Measurements from ENCODE around the gene KDM4B. TPM values are rescaled to one million over a fixed set of nuclear protein-coding genes. Genes with fewer than 3 reads are reported as not detected.

Gene KDM4B
- total and polyA plus RNA-seq, 2 donors (not counting 1 experiment from before 2014, with no cell fraction given), result 75.5 to 205 TPM

GRCh38 chr19:5131506-5132205 lies 162.7 kb downstream of the KDM4B start:
- CTCF ChIA-PET, result interaction anchor here (0.7 to 2.6 kb wide), 16 partner anchors 7 to 163 kb away, joined by 3 to 11 read pairs (median 4); partner anchors contain the start of gene KDM4B
- peaks cover 0 to 45% of the 10 kb centered on the region in 2 experiments for H3K36me3 ChIP-seq (replicated peaks in 1 of 2; ENCODE audit: control extremely low read depth in 1 of 2, control insufficient read depth in 1 of 2, extremely low read depth in 1 of 2, insufficient read depth in 2 of 2, low read length in 1 of 2)
- intact Hi-C loops (cut with micrococcal nuclease), result loop anchor here (2.0 to 10.0 kb wide), 3 partner anchors 79 to 493 kb away; partner anchors contain the start of genes SAFB and SAFB2
- TF ChIP-seq EZH2 (IDR thresholded peaks at IDR 0.05; ENCODE audit: borderline replicate concordance, insufficient read depth, low read depth, low read length, poor library complexity, severe bottlenecking) (no peak), CTCF (IDR thresholded peaks at IDR 0.05) (no peak)
- H2AFZ ChIP-seq (ENCODE audit: insufficient read depth, low read depth, low read length, poor library complexity, severe bottlenecking), result no peak overlapping the region
- H3K9ac ChIP-seq (ENCODE audit: low read length), result peak overlapping the region; percentile 90
- peaks cover 61% of the 10 kb centered on the region for H3K79me2 ChIP-seq (ENCODE audit: control insufficient read depth, insufficient read depth, low read length)
- Mint-ChIP-seq H3K9me3 (ENCODE audit: insufficient read depth) (no peaks in the 10 kb centered on the region), H3K27me3 (no peaks in the 10 kb centered on the region), H3K4me3 (peak overlapping the region; percentile 95), H3K4me1 (peaks cover 83% of the 10 kb centered on the region), H3K27ac (peak overlapping the region; percentile 97)
- 10% methylated on average over 20 of the region's 25 CpGs for WGBS (ENCODE audit: insufficient coverage)
- peaks cover 50% of the 10 kb centered on the region for H4K20me1 ChIP-seq (ENCODE audit: control insufficient read depth, insufficient read depth, low read length, poor library complexity, severe bottlenecking)
- peak overlapping the region; percentile 100 for H3K27ac ChIP-seq (ENCODE audit: low read length in 2 of 2)
- DNase-seq (peak; percentile 85), ATAC-seq (ENCODE audit: low read depth) (peak; percentile 11)
- H3K4me1 ChIP-seq (ENCODE audit: control insufficient read depth in 2 of 2, insufficient read depth in 2 of 2, low read length in 2 of 2), result peaks cover 69 to 98% of the 10 kb centered on the region in 2 donors
- no peaks in the 10 kb centered on the region for H3K27me3 ChIP-seq (replicated peaks in 1 of 4; ENCODE audit: control extremely low read depth in 1 of 4, control insufficient read depth in 3 of 4, insufficient read depth in 4 of 4, low read length in 3 of 4)
- H3K4me2 ChIP-seq (replicated peaks; ENCODE audit: low read depth, low read length, poor library complexity, severe bottlenecking), result peak overlapping the region; percentile 99
- POLR2A ChIA-PET, result interaction anchor here (0.5 to 1.5 kb wide), 12 partner anchors 8 to 408 kb away, joined by 3 to 10 read pairs (median 4); partner anchors contain the start of gene DPP9
- H3K9me3 ChIP-seq (ENCODE audit: control extremely low read depth in 1 of 3, control insufficient read depth in 2 of 3, insufficient read depth in 1 of 3, low read length in 2 of 3), result no peaks in the 10 kb centered on the region
- H3K4me3 ChIP-seq (ENCODE audit: control extremely low read depth in 1 of 5, extremely low read depth in 1 of 5, insufficient read depth in 1 of 5, low read depth in 2 of 5, low read length in 4 of 5), result peak overlapping the region; percentile 55 to 93 (median 69)

- Mint-ChIP-seq H3K27ac (peak overlapping the region; percentile 96), H3K4me3 (peak overlapping the region; percentile 95), H3K27me3 (no peaks in the 10 kb centered on the region), H3K9me3 (ENCODE audit: insufficient read depth) (no peaks in the 10 kb centered on the region), H3K4me1 (peaks cover 83% of the 10 kb centered on the region)
- Histone ChIP-seq H3K79me2 (ENCODE audit: control insufficient read depth, insufficient read depth, low read length) (peaks cover 66% of the 10 kb centered on the region), H3K27me3 (replicated peaks in 1 of 4; ENCODE audit: control extremely low read depth in 1 of 4, control insufficient read depth in 3 of 4, insufficient read depth in 4 of 4, low read length in 3 of 4) (no peaks in the 10 kb centered on the region), H3K4me1 (ENCODE audit: control insufficient read depth in 2 of 2, insufficient read depth in 2 of 2, low read length in 2 of 2) (peaks cover 64 to 98% of the 10 kb centered on the region in 2 donors), H3K4me3 (ENCODE audit: control extremely low read depth in 1 of 5, extremely low read depth in 1 of 5, insufficient read depth in 1 of 5, low read depth in 2 of 5, low read length in 4 of 5) (peak overlapping the region; percentile 55 to 93 (median 69)), H2AFZ (ENCODE audit: insufficient read depth, low read depth, low read length, poor library complexity, severe bottlenecking) (no peak overlapping the region), H3K27ac (ENCODE audit: low read length in 2 of 2) (peak overlapping the region; percentile 100), H3K4me2 (replicated peaks; ENCODE audit: low read depth, low read length, poor library complexity, severe bottlenecking) (peak overlapping the region; percentile 99), H3K36me3 (replicated peaks in 1 of 2; ENCODE audit: control extremely low read depth in 1 of 2, control insufficient read depth in 1 of 2, extremely low read depth in 1 of 2, insufficient read depth in 2 of 2, low read length in 1 of 2) (peaks cover 0 to 50% of the 10 kb centered on the region in 2 experiments), H3K9ac (ENCODE audit: low read length) (peak overlapping the region; percentile 90), H4K20me1 (ENCODE audit: control insufficient read depth, insufficient read depth, low read length, poor library complexity, severe bottlenecking) (peaks cover 55% of the 10 kb centered on the region), H3K9me3 (ENCODE audit: control extremely low read depth in 1 of 3, control insufficient read depth in 2 of 3, insufficient read depth in 1 of 3, low read length in 2 of 3) (no peaks in the 10 kb centered on the region)
- WGBS (ENCODE audit: insufficient coverage), result 33% methylated on average over 7 of the region's 8 CpGs
- ATAC-seq (ENCODE audit: low read depth), result no peak
- no peak for DNase-seq
- no peak for TF ChIP-seq CTCF (IDR thresholded peaks at IDR 0.05)
- ChIA-PET CTCF (interaction anchor here (0.9 to 2.6 kb wide), 7 partner anchors 11 to 264 kb away, joined by 3 to 11 read pairs (median 4); partner anchors contain the start of gene PLIN3), POLR2A (interaction anchor here (0.6 to 1.5 kb wide), 4 partner anchors 10 to 79 kb away, joined by 3 to 10 read pairs (median 3); no protein-coding TSS in a partner anchor)
- intact Hi-C loops (cut with micrococcal nuclease), result loop anchor here (5.0 to 10.0 kb wide), 2 partner anchors 80 to 493 kb away; partner anchors contain the start of genes SAFB and SAFB2
These were observed 163.3 kb downstream of the KDM4B start for GRCh38 chr19:5132206-5132560.

Data from B cell (primary cell).